ENCODE results near the gene SELENOP. TPM values are rescaled to one million over a fixed set of nuclear protein-coding genes. Genes with fewer than 3 reads are reported as not detected.
A peak's percentile ranks its signal among the peaks of the same experiment; 100 is the strongest.

The SELENOP gene
- 38.7 TPM for polyA plus RNA-seq (2013)

- 12% methylated on average over 5 of the region's 8 CpGs for WGBS (ENCODE audit: insufficient coverage)
- Histone ChIP-seq H3K4me3 (ENCODE audit: control insufficient read depth in 1 of 7, extremely low read depth in 1 of 7, insufficient read depth in 4 of 7, low read depth in 2 of 7, low read length in 6 of 7) (peak within 1 kb of the TSS in 5 of 7 experiments; percentile 20 to 82 (median 66)), H3K27ac (ENCODE audit: insufficient read depth in 1 of 2, low read depth in 1 of 2, low read length in 2 of 2, poor library complexity in 1 of 2, severe bottlenecking in 2 of 2) (peak within 1 kb of the TSS; percentile 77 to 80), H3K4me1 (ENCODE audit: control extremely low read depth in 1 of 4, control insufficient read depth in 4 of 4, insufficient read depth in 4 of 4, low read length in 3 of 4) (peaks cover 0 to 30% (median 10%) of the 10 kb centered on the region in 4 experiments), H3K36me3 (ENCODE audit: control insufficient read depth in 4 of 4, insufficient read depth in 4 of 4, low read length in 3 of 4) (peaks cover 0 to under 1% (median 0%) of the 10 kb centered on the region in 4 experiments), H3K27me3 (replicated peaks in 2 of 5; ENCODE audit: control insufficient read depth in 4 of 5, insufficient read depth in 5 of 5, low read length in 4 of 5) (no peaks in the 10 kb centered on the region), H3K9me3 (ENCODE audit: control extremely low read depth in 1 of 5, control insufficient read depth in 4 of 5, insufficient read depth in 2 of 5, low read depth in 1 of 5, low read length in 4 of 5) (no peaks in the 10 kb centered on the region)
- DNase-seq, result peak; percentile 50 to 67 (median 55)
- ChIA-PET POLR2A (interaction anchor here (0.6 kb wide), 1 partner anchor 740 kb away, joined by 6 read pairs; no protein-coding TSS in a partner anchor), CTCF (interaction anchor here (1.3 kb wide), 1 partner anchor 11 kb away, joined by 3 read pairs; no protein-coding TSS in a partner anchor)
Observed at GRCh38 chr5:42811591-42812446, at the start of gene SELENOP. Gene SELENOP (minus strand): TSS chr5:42811892. CDS start chr5:42808353, 3,539 bp downstream.

- no peak for DNase-seq
- CTCF ChIA-PET, result no interaction called here
- no peaks in the 10 kb centered on the region for H3K27me3 ChIP-seq (replicated peaks in 2 of 5; ENCODE audit: control insufficient read depth in 4 of 5, insufficient read depth in 5 of 5, low read length in 4 of 5)
- H3K36me3 ChIP-seq (ENCODE audit: control insufficient read depth in 4 of 4, insufficient read depth in 4 of 4, low read length in 3 of 4), result no peaks in the 10 kb centered on the region
- no peaks in the 10 kb centered on the region for H3K4me1 ChIP-seq (ENCODE audit: control extremely low read depth in 1 of 4, control insufficient read depth in 4 of 4, insufficient read depth in 4 of 4, low read length in 3 of 4)
- no peak overlapping the region for H3K4me3 ChIP-seq (ENCODE audit: control insufficient read depth in 1 of 7, extremely low read depth in 1 of 7, insufficient read depth in 4 of 7, low read depth in 2 of 7, low read length in 6 of 7)
- peaks cover 0 to 5% (median 0%) of the 10 kb centered on the region in 5 experiments for H3K9me3 ChIP-seq (ENCODE audit: control extremely low read depth in 1 of 5, control insufficient read depth in 4 of 5, insufficient read depth in 2 of 5, low read depth in 1 of 5, low read length in 4 of 5)
- WGBS (ENCODE audit: insufficient coverage), result 74% methylated on average over 6 of the region's 7 CpGs
- POLR2A ChIA-PET, result interaction anchor here (0.7 kb wide), 1 partner anchor 338 kb away, joined by 4 read pairs; no protein-coding TSS in a partner anchor
- no peak overlapping the region for H3K27ac ChIP-seq (ENCODE audit: insufficient read depth in 1 of 2, low read depth in 1 of 2, low read length in 2 of 2, poor library complexity in 1 of 2, severe bottlenecking in 2 of 2)
Observed at GRCh38 chr5:42858687-42859086, 47.0 kb upstream of the SELENOP start.

- WGBS (ENCODE audit: insufficient coverage), result 40% methylated on average over 1 of the region's 1 CpG
- Histone ChIP-seq H3K27me3 (replicated peaks in 2 of 5; ENCODE audit: control insufficient read depth in 4 of 5, insufficient read depth in 5 of 5, low read length in 4 of 5) (no peaks in the 10 kb centered on the region), H3K4me1 (ENCODE audit: control extremely low read depth in 1 of 4, control insufficient read depth in 4 of 4, insufficient read depth in 4 of 4, low read length in 3 of 4) (no peaks in the 10 kb centered on the region), H3K36me3 (ENCODE audit: control insufficient read depth in 4 of 4, insufficient read depth in 4 of 4, low read length in 3 of 4) (no peaks in the 10 kb centered on the region), H3K9me3 (ENCODE audit: control extremely low read depth in 1 of 5, control insufficient read depth in 4 of 5, insufficient read depth in 2 of 5, low read depth in 1 of 5, low read length in 4 of 5) (peaks cover 0 to 5% (median 0%) of the 10 kb centered on the region in 5 experiments), H3K4me3 (ENCODE audit: control insufficient read depth in 1 of 7, extremely low read depth in 1 of 7, insufficient read depth in 4 of 7, low read depth in 2 of 7, low read length in 6 of 7) (no peak overlapping the region), H3K27ac (ENCODE audit: insufficient read depth in 1 of 2, low read depth in 1 of 2, low read length in 2 of 2, poor library complexity in 1 of 2, severe bottlenecking in 2 of 2) (no peak overlapping the region)
- no peak for DNase-seq
- CTCF ChIA-PET, result no interaction called here
- POLR2A ChIA-PET, result interaction anchor here (0.7 kb wide), 1 partner anchor 339 kb away, joined by 4 read pairs; no protein-coding TSS in a partner anchor
Observed at GRCh38 chr5:42858031-42858643, 46.4 kb upstream of the SELENOP start.

- DNase-seq, result no peak
- Histone ChIP-seq H3K9me3 (ENCODE audit: control extremely low read depth in 1 of 5, control insufficient read depth in 4 of 5, insufficient read depth in 2 of 5, low read depth in 1 of 5, low read length in 4 of 5) (peaks cover 0 to 3% (median 0%) of the 10 kb centered on the region in 5 experiments), H3K27me3 (replicated peaks in 2 of 5; ENCODE audit: control insufficient read depth in 4 of 5, insufficient read depth in 5 of 5, low read length in 4 of 5) (no peaks in the 10 kb centered on the region), H3K4me1 (ENCODE audit: control extremely low read depth in 1 of 4, control insufficient read depth in 4 of 4, insufficient read depth in 4 of 4, low read length in 3 of 4) (no peaks in the 10 kb centered on the region), H3K4me3 (ENCODE audit: control insufficient read depth in 1 of 7, extremely low read depth in 1 of 7, insufficient read depth in 4 of 7, low read depth in 2 of 7, low read length in 6 of 7) (no peak overlapping the region), H3K36me3 (ENCODE audit: control insufficient read depth in 4 of 4, insufficient read depth in 4 of 4, low read length in 3 of 4) (no peaks in the 10 kb centered on the region), H3K27ac (ENCODE audit: insufficient read depth in 1 of 2, low read depth in 1 of 2, low read length in 2 of 2, poor library complexity in 1 of 2, severe bottlenecking in 2 of 2) (no peak overlapping the region)
- WGBS (ENCODE audit: insufficient coverage), result 100% methylated on average over 1 of the region's 2 CpGs
- ChIA-PET CTCF (interaction anchor here (1.3 to 1.9 kb wide), 2 partner anchors 15 to 19 kb away, joined by 4 to 5 read pairs; no protein-coding TSS in a partner anchor), POLR2A (no interaction called here)
Observed at GRCh38 chr5:42855811-42856210, 44.1 kb upstream of the SELENOP start.

GRCh38 chr5:42855386-42855785 is 43.7 kb upstream of the SELENOP start:
- CTCF ChIA-PET, result interaction anchor here (1.0 kb wide), 1 partner anchor 9 kb away, joined by 3 read pairs; no protein-coding TSS in a partner anchor
- POLR2A ChIA-PET, result no interaction called here
- Histone ChIP-seq H3K4me3 (ENCODE audit: control insufficient read depth in 1 of 7, extremely low read depth in 1 of 7, insufficient read depth in 4 of 7, low read depth in 2 of 7, low read length in 6 of 7) (no peak overlapping the region), H3K27ac (ENCODE audit: insufficient read depth in 1 of 2, low read depth in 1 of 2, low read length in 2 of 2, poor library complexity in 1 of 2, severe bottlenecking in 2 of 2) (no peak overlapping the region), H3K4me1 (ENCODE audit: control extremely low read depth in 1 of 4, control insufficient read depth in 4 of 4, insufficient read depth in 4 of 4, low read length in 3 of 4) (no peaks in the 10 kb centered on the region), H3K36me3 (ENCODE audit: control insufficient read depth in 4 of 4, insufficient read depth in 4 of 4, low read length in 3 of 4) (no peaks in the 10 kb centered on the region), H3K9me3 (ENCODE audit: control extremely low read depth in 1 of 5, control insufficient read depth in 4 of 5, insufficient read depth in 2 of 5, low read depth in 1 of 5, low read length in 4 of 5) (peaks cover 0 to 3% (median 0%) of the 10 kb centered on the region in 5 experiments), H3K27me3 (replicated peaks in 2 of 5; ENCODE audit: control insufficient read depth in 4 of 5, insufficient read depth in 5 of 5, low read length in 4 of 5) (no peaks in the 10 kb centered on the region)
- DNase-seq, result no peak

- H3K36me3 ChIP-seq (ENCODE audit: control insufficient read depth in 4 of 4, insufficient read depth in 4 of 4, low read length in 3 of 4), result no peaks in the 10 kb centered on the region
- H3K4me3 ChIP-seq (ENCODE audit: control insufficient read depth in 1 of 7, extremely low read depth in 1 of 7, insufficient read depth in 4 of 7, low read depth in 2 of 7, low read length in 6 of 7), result no peak overlapping the region
- peaks cover 0 to 3% (median 0%) of the 10 kb centered on the region in 5 experiments for H3K9me3 ChIP-seq (ENCODE audit: control extremely low read depth in 1 of 5, control insufficient read depth in 4 of 5, insufficient read depth in 2 of 5, low read depth in 1 of 5, low read length in 4 of 5)
- no peak overlapping the region for H3K27ac ChIP-seq (ENCODE audit: insufficient read depth in 1 of 2, low read depth in 1 of 2, low read length in 2 of 2, poor library complexity in 1 of 2, severe bottlenecking in 2 of 2)
- no peak for DNase-seq
- POLR2A ChIA-PET, result interaction anchor here (0.5 kb wide), 1 partner anchor 21 kb away, joined by 3 read pairs; no protein-coding TSS in a partner anchor
- CTCF ChIA-PET, result interaction anchor here (1.0 kb wide), 1 partner anchor 9 kb away, joined by 3 read pairs; no protein-coding TSS in a partner anchor
- no CpG with 5 or more reads among the region's 1 CpG for WGBS (ENCODE audit: insufficient coverage)
- H3K4me1 ChIP-seq (ENCODE audit: control extremely low read depth in 1 of 4, control insufficient read depth in 4 of 4, insufficient read depth in 4 of 4, low read length in 3 of 4), result no peaks in the 10 kb centered on the region
- H3K27me3 ChIP-seq (replicated peaks in 2 of 5; ENCODE audit: control insufficient read depth in 4 of 5, insufficient read depth in 5 of 5, low read length in 4 of 5), result no peaks in the 10 kb centered on the region
Observed at GRCh38 chr5:42854795-42855194, 43.1 kb upstream of the SELENOP start.
